HFF-Myc (cell line): ENCODE data around the gene DISC1.
"Not testable (repeated sequence)": the region's sequence is repeated elsewhere in the genome, so short reads cannot be mapped to it uniquely, and the experiment has no call there.

Source experiments
- DNase-seq: peaks from one replicate; pipeline ENCODE4 v3.0.0-alpha.2; 2011; ENCODE audit warnings: low read depth; ENCODE audit errors: extremely low read depth
- H3K4me3 ChIP-seq: replicated peaks from 2 replicates; pipeline ENCODE4 v1.5.1; 2011; ENCODE audit warnings: low read depth, mild to moderate bottlenecking, control low read depth, low read length
- TF ChIP-seq, protein P1 (sequence below): IDR thresholded peaks from 2 replicates; pipeline ENCODE4 v1.5.1; 2012; ENCODE audit warnings: mild to moderate bottlenecking, low read depth, low read length, control low read depth; ENCODE audit errors: missing control alignments

DISC1 gene

DNA sequence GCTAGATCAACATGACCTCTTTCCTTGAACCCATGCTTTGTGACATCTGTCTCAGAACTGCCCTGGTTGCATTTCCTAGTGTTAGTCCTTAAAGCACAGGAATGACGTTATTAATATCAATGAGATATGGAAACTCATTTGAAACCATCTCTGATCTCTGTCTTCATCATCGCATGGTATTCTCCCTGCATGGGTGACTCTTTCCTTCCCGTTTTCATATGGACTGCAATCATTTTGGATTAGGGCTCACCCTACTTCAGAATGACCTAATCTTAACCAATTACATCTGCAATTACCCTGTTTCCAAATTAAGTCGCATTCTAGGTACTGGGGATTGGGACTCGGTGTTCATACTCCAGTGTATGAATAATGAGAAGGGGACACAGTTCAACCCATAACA is 41.7 kb upstream of the DISC1 start:
- TF ChIP-seq, protein P1, sequence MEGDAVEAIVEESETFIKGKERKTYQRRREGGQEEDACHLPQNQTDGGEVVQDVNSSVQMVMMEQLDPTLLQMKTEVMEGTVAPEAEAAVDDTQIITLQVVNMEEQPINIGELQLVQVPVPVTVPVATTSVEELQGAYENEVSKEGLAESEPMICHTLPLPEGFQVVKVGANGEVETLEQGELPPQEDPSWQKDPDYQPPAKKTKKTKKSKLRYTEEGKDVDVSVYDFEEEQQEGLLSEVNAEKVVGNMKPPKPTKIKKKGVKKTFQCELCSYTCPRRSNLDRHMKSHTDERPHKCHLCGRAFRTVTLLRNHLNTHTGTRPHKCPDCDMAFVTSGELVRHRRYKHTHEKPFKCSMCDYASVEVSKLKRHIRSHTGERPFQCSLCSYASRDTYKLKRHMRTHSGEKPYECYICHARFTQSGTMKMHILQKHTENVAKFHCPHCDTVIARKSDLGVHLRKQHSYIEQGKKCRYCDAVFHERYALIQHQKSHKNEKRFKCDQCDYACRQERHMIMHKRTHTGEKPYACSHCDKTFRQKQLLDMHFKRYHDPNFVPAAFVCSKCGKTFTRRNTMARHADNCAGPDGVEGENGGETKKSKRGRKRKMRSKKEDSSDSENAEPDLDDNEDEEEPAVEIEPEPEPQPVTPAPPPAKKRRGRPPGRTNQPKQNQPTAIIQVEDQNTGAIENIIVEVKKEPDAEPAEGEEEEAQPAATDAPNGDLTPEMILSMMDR: no peak
- no peak overlapping the region for H3K4me3 ChIP-seq
- no peak for DNase-seq

- TF ChIP-seq, protein P1: peak; percentile 84
- no peak for DNase-seq
- no peak overlapping the region for H3K4me3 ChIP-seq
Observed at GRCh38 chr1:231590453-231591198, 36.0 kb upstream of the DISC1 start.

DNA sequence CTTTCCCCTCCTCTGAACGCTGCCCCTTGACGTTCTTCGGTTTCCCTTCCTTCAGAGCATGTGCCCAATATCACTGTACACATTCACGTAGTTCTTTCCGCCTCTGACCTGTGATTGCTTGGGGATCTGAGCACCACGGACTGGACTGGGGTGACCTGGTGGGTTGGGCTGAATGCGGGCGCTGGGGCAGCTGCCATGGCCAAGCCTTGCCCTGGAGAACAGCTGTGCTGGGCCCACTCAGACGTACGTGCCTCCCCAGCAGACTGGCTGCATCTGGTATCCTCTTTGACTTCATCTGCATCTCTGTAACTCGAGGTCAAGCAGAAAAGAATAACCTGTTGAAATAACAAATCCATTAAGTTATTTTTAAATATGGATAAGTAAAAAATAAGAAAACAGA is 35.1 kb upstream of the DISC1 start:
- H3K4me3 ChIP-seq: no peak overlapping the region
- no peak for DNase-seq
- TF ChIP-seq, protein P1: no peak

GRCh38 chr1:231592809-231593208 is 33.8 kb upstream of the DISC1 start:
- TF ChIP-seq, protein P1: no peak
- no peak overlapping the region for H3K4me3 ChIP-seq
- DNase-seq: no peak

- H3K4me3 ChIP-seq, DNase-seq: not testable (repeated sequence)
Observed at GRCh38 chr1:231593264-231593663, 33.3 kb upstream of the DISC1 start.

DNA sequence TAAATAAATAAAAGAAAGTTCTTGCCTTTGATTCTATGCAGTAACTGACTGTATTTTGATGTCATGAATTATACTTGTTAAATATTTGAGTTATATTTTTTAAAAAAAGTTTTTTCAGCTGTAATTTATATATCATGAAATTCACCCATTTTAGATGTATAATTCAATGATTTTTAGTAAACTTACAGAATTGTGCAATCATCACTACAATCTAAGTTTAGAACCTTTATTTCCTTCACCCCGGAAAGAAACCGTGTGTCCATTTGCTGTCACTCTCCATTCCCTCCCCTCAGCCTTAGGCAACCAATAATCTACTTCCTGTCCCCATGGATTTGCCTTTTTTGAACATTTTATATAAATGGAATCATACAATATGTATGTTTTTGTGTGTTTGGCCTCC is 32.5 kb upstream of the DISC1 start:
- no peak overlapping the region for H3K4me3 ChIP-seq
- no peak for DNase-seq
- TF ChIP-seq, protein P1: no peak

DNA sequence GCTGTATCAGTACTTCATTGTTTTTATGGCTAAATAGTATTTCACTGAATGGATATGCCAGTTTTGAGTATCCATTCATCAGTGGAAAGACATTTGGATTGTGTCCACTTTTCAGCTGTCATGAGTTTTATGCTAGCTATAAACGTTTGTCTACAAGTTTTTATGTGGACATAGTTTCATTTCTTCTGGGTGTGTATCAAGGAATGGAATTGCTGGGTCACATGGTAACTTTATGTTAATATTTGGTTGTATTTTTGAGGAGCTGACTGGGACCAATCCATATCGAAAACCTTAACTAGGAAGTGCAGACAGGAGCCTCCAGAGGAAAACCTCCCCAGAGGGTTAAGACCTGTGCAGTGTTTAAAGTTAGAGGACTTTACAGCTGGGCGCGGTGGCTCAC is 31.8 kb upstream of the DISC1 start:
- DNase-seq: no peak
- TF ChIP-seq, protein P1: no peak
- no peak overlapping the region for H3K4me3 ChIP-seq
